CD4-positive, alpha-beta T cell treated with Interleukin-1 beta for 1 hour (primary cell): Measurements from ENCODE around the gene TRAF2.

Experiments
- DNase-seq, 2 donors: peaks; one replicate each; pipeline ENCODE4 v3.0.0-alpha.2; 2020 to 2022

TRAF2 gene

DNA sequence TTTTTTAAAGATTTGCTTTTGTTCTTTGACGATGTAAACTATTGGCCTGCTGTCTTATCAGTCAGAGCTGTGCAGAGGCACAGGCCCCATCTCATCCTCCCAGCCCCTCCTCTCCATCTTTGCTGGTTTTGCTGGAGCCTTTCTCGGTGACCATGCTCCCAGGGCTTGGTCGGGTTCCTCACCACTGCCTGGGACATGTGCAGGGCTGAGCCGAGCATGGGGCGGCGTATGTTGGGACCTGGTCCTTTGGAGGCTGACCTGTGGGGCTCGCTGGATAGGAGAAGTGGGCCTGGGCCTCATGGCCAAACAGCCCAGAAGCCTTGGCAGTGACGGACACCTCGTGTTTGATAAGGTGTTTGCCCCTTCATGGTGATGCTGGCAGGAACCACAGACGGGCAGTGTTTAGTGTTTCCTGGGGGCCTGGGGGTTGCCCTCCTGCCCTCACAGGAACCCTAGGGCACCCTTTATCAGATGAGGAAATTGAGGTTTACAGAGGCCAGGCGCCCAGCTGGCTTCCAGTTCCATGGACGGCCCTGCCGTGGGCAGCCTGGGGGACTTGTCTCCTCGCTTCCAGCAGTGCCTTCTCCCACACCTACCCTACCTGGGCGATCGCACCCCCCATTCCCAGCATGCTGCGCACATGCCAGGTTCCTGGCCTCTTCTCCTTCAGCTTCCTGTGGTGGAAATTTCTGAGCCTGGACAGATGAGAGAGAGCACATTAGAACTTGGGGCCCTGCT, 27.6 kb downstream of the TRAF2 start:
- DNase-seq = no peak

DNA sequence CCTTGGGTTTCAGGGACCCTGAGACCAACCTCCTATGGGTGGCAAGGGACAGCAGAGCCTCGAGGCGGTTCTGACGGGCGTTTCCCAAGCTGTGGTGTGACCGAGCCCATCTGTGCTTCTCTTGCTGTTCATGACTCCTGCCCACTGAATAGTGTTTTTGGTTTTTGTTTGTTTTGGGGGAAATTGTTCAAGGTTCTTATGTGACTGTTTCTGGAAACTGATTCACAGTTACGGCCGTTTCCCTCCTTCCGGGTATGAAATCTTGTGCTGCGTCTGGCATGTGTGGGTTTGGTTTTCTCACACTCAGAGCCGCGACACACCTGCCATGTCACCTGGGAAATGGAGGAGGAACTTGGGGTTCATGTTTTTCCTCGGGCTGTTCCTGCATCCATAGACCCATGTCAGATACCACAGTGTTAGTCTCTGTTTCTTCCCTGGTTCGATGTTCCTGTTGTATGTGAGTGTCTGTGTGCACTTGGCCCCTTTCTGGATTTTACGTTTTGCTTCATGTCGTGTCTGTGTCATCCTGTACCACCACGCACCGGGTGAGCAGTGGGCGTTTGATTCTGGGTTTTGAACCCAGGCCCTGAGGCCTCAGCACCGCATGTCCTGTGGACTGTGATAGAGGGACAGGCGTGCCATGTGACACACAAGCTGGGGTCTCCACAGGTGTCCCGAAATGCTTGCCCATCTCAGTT, 29.5 kb downstream of the TRAF2 start:
- DNase-seq = no peak

DNA sequence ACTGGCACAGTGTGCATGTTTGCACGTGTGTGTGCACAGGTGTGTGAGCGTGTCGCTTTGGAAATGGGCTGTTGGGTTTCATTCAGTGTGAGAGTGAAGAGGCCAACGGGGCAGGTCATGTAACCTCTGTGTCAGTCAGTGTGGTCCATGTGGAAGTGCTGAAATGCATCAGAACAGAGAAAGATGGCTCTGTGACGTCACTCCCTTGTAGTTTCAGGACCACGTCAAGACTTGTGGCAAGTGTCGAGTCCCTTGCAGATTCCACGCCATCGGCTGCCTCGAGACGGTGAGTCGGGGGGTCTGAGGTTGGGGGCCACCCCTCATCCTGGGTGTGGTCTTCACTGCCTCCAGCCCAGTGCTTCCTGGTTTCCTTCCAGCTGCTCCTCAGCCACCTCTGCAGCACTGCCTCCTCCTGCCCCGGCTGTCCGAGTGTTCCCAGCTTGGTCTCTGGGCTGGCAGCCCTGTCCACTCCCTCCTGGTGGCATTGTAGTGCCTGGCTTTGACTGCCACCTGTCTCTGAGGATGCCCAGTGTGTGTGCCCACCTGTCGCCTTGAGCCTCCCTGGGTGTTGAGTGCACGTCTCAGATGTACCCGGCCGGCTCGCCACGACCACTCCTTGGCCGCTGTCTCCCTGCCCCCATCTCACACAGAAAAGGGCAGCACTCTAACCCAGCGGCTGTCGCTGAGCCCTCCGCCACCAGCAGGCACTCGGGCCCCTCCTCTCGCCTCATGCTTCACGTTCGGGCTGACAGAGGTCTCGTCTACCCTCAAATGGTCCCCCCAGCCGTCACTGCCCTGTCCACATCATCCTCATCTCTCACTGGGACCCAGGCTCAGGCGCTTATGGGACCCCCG, 30.2 kb downstream of the TRAF2 start:
- DNase-seq = no peak

DNA sequence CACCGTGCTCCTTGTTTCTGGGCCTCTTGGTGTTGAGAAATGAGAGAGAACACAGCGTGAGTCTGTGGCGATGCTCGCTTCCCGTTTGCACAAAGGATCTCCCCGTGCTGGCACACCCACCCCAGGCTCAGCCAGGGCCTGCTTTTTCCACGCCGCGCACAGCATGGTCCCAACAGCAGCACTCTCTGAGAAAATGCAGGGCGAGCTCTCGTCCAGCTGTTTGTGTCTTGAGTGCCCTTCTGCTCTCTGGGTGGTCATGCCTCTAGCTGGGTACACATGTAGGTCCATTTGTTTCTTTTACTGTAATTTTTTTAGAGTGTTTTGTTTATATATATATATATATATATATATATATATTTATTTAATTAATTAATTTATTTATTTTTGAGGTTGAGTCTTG, 31.6 kb downstream of the TRAF2 start:
- DNase-seq = no peak

DNA sequence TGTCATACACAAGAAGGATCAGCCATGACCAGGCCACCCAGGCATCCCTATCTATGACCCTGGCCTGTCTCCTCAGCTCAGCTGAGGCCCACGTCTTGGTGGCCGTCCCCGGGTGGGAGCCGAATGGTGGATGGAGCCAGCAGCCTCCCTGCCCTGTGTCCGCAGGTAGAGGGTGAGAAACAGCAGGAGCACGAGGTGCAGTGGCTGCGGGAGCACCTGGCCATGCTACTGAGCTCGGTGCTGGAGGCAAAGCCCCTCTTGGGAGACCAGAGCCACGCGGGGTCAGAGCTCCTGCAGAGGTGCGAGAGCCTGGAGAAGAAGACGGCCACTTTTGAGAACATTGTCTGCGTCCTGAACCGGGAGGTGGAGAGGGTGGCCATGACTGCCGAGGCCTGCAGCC, 33.8 kb downstream of the TRAF2 start:
- DNase-seq = no peak

DNA sequence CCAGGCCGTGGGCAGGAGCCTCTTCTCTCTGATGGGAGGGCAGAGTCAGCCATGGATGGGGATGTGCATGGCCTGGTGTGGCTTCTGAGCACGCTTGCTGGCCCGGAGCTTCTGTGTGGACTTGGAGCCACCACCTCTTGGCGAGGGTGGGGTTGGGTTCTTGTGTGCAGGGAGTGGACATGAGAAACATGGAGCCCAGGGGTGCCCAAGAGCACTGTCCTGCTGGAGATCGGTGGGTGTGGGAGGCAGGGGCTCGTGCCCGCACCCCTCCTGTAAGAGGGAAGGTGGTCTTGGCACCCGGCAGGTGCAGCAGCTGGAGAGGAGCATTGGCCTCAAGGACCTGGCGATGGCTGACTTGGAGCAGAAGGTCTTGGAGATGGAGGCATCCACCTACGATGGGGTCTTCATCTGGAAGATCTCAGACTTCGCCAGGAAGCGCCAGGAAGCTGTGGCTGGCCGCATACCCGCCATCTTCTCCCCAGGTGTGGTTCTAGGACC, 34.5 kb downstream of the TRAF2 start:
- DNase-seq = no peak

DNA sequence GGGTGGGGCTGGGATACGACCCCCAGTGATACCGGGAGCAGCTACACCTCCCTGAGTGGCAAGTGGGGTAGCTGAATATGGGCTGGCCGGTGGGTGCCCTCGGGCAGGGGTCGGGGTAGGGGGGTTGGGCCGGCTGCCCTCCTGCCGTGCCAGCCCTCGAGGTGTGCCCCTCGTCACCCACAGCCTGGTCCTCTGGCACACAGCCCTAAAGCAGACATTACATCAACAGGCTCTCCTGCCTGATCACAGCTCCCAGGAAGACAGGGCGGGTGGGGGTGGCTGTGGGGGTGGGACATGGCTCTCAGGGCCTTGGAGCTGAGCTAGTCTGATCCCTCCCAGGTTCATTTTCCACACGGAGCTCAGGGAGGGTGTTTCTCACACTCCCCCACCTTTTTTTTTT, 35.0 kb downstream of the TRAF2 start:
- no peak for DNase-seq

DNA sequence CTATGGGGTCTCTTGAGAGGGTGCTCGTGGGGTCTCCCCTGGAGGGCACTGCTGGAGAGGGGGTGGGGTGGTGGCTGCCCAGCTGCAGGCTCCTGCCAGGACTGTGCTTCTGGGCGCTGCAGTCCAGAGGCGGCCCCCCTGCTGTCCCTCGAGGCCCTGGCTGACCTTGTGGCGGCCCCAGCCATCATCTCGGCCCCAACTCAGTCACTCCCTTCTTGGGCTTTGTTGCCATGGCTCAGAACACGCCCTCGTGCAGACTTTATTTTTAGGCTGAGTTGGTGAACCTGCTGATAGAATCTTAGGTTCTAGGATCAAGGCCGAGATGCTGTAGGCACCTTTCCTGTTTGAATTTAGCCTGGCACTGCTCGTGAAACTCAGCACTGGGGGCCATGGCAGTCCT, 35.4 kb downstream of the TRAF2 start:
- DNase-seq = no peak

DNA sequence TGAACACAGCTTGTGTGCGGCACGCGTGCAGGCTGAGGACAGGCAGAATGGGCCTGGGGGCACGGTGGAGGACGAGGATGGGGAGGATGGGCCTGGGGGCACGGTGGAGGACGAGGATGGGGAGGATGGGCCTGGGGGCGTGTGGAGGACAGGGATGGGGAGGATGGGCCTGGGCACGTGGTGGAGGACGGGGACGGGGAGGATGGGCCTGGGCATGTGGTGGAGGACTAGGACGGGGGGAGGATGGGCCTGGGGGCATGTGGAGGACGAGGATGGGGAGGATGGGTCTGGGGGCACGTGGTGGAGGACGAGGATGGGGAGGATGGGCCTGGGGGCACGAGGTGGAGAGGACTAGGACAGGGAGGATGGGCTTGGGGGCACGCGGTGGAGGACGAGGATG, 36.2 kb downstream of the TRAF2 start:
- no peak for DNase-seq

DNA sequence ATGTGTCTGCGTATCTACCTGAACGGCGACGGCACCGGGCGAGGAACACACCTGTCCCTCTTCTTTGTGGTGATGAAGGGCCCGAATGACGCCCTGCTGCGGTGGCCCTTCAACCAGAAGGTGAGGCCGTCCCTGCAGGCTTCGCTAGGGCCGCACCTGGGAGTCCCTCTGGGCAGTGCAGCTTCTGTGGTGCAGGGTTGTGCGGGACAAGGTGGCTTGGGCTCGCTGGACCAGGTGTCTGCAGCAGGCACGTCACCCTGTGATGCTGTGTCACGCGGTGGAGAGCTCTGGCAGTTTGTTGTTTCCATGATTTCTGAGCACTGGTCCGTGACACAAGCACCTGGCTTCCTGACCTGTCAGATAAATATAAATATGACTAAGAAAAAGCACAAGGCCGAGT, 37.6 kb downstream of the TRAF2 start:
- no peak for DNase-seq

DNA sequence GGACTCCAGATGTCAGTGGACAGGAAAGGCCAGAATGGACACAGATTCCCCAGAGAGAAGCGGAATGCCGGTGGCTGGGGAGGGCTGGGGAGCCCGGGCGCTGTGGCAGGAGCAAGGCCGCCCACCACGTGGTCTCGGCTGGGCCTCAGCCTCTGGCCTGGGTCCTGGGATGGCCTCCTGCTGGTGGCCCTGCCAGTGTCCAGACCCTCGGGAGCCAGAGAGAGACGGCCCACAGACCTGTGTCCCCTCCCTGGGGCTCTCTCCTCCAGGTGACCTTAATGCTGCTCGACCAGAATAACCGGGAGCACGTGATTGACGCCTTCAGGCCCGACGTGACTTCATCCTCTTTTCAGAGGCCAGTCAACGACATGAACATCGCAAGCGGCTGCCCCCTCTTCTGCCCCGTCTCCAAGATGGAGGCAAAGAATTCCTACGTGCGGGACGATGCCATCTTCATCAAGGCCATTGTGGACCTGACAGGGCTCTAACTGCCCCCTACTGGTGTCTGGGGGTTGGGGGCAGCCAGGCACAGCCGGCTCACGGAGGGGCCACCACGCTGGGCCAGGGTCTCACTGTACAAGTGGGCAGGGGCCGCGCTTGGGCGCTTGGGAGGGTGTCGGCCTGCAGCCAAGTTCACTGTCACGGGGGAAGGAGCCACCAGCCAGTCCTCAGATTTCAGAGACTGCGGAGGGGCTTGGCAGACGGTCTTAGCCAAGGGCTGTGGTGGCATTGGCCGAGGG, 39.3 kb downstream of the TRAF2 start:
- no peak for DNase-seq

DNA sequence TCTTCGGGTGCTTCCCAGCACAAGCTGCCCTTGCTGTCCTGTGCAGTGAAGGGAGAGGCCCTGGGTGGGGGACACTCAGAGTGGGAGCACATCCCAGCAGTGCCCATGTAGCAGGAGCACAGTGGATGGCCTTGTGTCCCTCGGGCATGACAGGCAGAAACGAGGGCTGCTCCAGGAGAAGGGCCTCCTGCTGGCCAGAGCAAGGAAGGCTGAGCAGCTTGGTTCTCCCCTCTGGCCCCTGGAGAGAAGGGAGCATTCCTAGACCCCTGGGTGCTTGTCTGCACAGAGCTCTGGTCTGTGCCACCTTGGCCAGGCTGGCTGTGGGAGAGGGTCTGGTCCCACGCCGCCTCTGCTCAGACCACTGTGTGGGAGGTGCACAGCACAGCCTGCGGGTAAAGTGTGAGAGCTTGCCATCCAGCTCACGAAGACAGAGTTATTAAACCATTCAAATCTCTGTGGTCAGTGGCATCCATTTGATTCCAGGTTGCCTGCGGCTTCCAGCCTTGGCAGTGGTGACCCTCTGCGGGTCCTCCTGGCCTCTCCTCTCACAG, 39.9 kb downstream of the TRAF2 start:
- no peak for DNase-seq

DNA sequence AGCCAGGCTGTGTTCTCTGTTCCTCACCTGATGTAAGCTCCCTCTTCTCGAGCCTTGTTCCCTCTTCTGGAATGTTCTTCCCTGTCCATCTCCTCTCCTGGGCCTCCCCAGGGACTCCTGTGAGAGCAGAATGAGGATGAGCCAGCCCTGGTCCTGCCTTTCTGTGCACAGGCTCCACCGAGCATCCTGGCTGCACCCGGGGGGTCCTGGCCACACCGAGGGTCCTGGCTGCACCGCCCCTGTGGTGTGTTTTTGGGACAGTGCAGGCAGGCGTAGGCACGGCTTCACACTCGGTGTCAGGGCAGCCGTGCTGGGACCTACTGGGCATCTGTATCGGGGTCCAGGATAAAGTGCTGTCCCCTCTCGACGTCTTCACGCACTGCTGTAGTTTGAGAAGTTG, 40.4 kb downstream of the TRAF2 start:
- DNase-seq = no peak

DNA sequence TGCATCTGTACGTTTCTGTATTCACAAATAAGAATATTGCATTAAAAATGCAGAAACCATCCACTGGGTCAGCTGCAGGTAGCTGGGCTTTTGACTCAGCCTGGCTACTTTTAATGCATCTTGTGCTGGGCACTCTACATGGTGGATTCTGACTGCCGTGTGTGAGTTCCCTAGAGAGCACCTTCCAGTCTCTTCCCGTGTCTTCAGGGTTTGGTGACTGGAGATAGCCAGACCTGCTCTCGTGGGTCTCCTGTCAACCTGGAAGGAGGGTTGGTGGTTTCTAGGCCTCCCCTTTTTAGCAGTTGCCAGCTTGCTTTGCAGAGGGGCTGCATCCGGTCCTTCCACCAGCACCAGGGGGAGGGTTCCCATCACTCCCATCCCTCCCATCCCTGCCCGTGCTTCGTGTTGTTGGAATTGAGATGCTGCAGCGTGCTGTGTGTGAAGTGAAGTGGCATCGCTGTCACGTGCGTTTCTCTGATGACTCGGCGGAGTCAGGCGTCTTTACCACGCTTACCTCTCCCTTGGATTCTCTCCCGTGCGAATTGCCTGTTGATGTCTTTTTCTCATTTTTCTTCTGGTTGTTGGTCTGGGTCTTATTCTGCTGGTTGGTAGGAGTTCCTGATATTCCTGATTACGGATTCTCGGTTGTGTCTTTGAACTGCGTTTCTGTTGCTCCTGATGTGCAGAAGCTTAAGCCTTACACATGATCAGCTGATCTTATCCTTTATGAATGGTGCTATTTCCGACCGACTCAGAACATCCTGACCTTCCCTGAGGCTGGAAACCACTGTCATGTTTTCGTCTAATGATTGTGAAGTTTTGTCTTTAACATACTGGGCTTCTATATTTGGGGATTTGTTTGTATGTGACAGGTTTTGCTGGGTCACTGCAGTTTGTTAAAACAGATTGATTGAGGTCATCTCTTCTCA, 41.3 kb downstream of the TRAF2 start:
- DNase-seq = no peak

DNA sequence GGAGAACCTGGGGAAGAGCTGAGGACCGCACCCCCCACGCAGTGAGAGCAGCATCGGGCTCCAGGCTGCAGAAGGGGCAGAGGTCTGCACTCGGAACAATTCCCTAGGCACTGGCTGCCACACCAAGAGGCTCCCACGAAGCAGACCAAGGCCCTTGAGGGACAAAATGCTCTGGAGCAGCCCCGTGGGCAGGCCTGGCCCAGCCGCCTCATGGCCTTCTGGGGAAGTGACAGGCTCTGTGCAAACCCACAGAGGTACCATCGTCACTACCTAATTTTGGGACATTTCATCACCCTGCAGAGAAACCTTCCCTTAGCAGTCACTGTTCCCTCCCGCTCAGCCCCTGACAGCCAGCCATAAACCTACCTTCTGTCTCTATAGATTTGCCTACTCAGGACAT, 42.3 kb downstream of the TRAF2 start:
- no peak for DNase-seq

DNA sequence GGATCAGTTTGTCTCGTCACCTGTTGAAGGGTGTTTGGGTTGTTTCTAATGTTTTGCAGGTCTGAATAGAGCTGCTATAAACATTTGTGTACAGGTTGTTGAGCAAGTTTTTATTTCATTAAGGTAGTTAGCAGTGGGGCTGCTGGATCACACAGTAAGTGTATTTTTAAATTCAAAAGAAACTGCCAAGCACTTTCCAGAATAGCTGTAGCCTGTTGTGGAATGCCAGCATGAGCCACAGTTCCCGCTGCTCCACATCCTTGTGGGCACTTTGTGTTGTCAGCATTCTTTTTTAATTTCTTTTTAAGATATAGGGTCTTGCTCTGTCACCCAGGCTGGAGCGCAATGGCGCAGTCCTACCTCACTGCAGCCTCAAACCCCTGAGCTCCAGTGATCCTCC, 43.7 kb downstream of the TRAF2 start:
- DNase-seq = no peak

DNA sequence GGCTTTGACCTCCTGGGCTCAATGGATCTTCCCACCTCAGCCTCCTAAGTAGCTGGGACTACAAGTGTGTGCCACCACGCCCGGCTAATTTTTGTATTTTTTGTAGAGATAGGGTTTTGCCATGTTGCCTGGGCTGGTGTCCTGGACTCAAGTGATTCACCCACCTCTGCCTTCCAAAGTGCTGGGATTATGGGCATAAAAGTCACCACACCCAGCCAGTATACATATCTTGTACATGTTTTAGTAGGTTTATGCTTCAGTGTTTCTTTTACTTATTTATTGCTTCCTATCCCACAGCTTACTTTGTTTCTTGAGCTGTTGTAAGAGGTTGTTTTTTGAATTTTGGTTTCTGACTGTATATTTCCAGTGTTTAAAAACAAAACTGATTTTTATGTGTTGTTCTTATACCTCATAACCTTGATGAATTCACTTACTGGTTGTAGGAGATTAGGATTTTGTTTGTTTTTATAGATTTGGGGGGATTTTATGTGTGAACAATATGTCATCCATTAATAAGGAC, 45.4 kb downstream of the TRAF2 start:
- no peak for DNase-seq

DNA sequence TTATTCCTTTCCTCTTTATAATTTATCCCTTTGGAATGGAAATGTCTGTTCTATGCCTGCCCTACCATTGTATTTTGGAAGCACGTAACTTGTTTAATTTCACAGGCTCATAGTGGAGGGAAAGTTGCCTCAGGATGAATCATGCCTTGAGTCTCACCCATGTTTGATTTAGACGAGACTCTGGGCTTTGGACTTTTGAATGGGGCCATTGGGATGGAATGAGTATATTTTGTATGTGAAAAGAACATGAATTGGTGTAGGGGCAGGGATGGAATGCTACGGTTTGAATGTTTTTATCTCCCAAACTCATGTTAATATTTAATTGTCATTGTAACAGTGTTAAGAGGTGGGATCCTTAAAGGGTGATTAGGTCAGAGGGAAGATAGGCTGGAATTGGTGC, 48.0 kb downstream of the TRAF2 start:
- DNase-seq = no peak

DNA sequence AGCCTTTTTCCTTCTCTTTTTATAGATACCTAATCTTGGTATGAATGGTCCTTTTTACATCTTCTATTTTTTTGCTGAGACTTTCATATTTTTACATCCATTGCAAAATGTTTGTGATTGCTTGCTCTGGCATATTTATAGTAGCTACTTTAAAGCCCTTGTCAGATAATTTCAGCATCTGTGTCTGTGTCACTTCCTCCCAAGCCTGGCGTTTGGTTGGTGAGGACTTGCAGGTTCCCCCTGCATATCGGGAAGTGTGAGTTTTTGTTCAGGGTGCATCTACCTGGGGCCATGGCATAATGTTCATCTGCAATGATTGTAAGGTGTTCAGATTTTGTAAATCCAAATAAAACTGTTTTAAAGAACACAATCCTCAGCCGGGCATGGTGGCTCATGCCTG, 49.3 kb downstream of the TRAF2 start:
- DNase-seq = no peak

DNA sequence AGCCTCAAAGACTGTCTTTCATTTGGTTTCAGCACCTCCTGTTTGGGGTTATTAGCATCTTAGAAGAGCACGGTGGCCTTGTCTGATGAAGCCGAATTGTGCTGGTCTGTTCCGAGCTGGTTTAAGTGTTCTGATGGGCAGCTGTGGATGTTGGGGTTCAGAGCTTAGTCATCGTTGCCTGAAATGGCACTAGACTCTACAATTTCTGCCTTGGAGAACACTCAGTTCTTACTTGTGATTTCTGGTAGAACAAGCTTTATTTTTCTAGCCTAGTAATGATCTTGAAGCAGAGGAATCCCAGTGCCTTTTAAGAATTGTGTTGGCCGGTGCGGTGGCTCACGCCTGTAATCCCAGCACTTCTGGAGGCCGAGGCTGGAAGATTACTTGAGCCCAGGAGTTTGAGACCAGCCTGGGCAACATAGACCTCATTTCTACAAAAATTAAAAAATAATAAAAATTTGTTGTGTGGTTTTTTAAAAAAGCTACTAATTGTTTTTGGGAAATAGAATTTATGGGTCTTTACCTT, 50.4 kb downstream of the TRAF2 start:
- no peak for DNase-seq
